Heart right ventricle (tissue), 16 donors: Measurements from ENCODE around the gene RNF41. TPM values are rescaled to one million over a fixed set of nuclear protein-coding genes. Genes with fewer than 3 reads are reported as not detected.
A peak's percentile ranks its signal among the peaks of the same experiment; 100 is the strongest.

Experiments used
- ATAC-seq, 8 donors: fragments of 200-7000 bp; cut with Tn5 transposase; one replicate each; pipeline ENCODE4 v1.9.1; 2020; ENCODE audit warnings: mild to moderate bottlenecking in 8 of 8, moderate library complexity in 8 of 8, moderate number of reproducible peaks in 1 of 8
- DNase-seq, 2 donors: peaks; one replicate each; pipeline ENCODE4 v3.0.0-alpha.2; 2020
- H3K27ac ChIP-seq, 10 donors: fragments of 200-600 bp; sonication (generic) in 2 of 10; one replicate each; pipeline versions ENCODE4 v1.5.0 to v1.8.0; 2020 to 2022; ENCODE audit warnings: mild to moderate bottlenecking in 3 of 10
- H3K27me3 ChIP-seq, 7 donors: fragments of 200-600 bp; one replicate each; pipeline ENCODE4 v1.8.0; 2021 to 2022; ENCODE audit warnings: mild to moderate bottlenecking in 2 of 7
- H3K36me3 ChIP-seq, 9 donors: fragments of 200-600 bp; sonication (generic) in 1 of 9; one replicate each; pipeline versions ENCODE4 v1.5.0 to v1.8.0; 2020 to 2022; ENCODE audit warnings: mild to moderate bottlenecking in 2 of 9
- H3K4me1 ChIP-seq, 9 donors: fragments of 200-600 bp; sonication (generic) in 1 of 9; one replicate each; pipeline versions ENCODE4 v1.5.0 to v1.8.0; 2020 to 2022; ENCODE audit warnings: mild to moderate bottlenecking in 4 of 9
- H3K4me3 ChIP-seq, 10 donors: fragments of 200-600 bp; sonication (generic) in 2 of 10; one replicate each; pipeline versions ENCODE4 v1.5.0 to v1.8.0; 2020 to 2022; ENCODE audit warnings: mild to moderate bottlenecking in 7 of 10, moderate library complexity in 2 of 10
- H3K9me3 ChIP-seq, 11 donors: fragments of 200-600 bp in 10 of 11; sonication (generic) in 2 of 11; one replicate each; pipeline versions ENCODE4 v1.5.0 to v1.8.0; 2013 to 2022; ENCODE audit warnings: mild to moderate bottlenecking in 2 of 11, control low read depth in 1 of 11, moderate library complexity in 1 of 11
- WGBS, 2 donors: extraction: QIAGEN DNeasy Blood & Tissue Kit; methylation state at CpG; one replicate each; pipeline ENCODE4 v1.1.7; 2013; ENCODE audit warnings: inconsistent platforms in 1 of 2; 5-methylcytosine and 5-hydroxymethylcytosine counted together
- intact Hi-C, 10 donors: fragments of 100-400 bp; cut with DNase I; formaldehyde crosslinking; loops; one replicate each; pipeline versions ENCODE4 v1.11.1 to v1.14.2; 2022
- polyA plus RNA-seq, 2 donors: library from polyadenylated mRNA; stranded (reverse); fragments of 200-250 nt; gene quantifications; one replicate each; pipeline ENCODE4 v1.2.3, GENCODE V29; 2013
- total RNA-seq, 10 donors: library from RNA; stranded (reverse); fragmentation: NEBNext Ultra II Directional in 3 of 10; extraction: Animal tissue kit (Norgen Biotek cat#: 25700) in 3 of 10; gene quantifications; one replicate each; pipeline versions ENCODE4 v1.2.1 to v1.2.4, GENCODE V29; 2021 to 2023
- TF ChIP-seq, protein P1 (sequence below), 9 donors: fragments of 200-600 bp; sonication (generic) in 2 of 9; IDR thresholded peaks; one replicate each; pipeline versions ENCODE4 v1.5.0 to v1.8.0; 2021 to 2022; ENCODE audit warnings: antibody characterized with exemption in 9 of 9, mild to moderate bottlenecking in 5 of 9, moderate library complexity in 1 of 9
- donor health status: Arrhythmogenic right ventricular cardiomyopathy.
- donor health status: ischemic (EF 13 %, LVEDD 7.1; RV severe dilation, severe dysfunction).
- donor health status: healthy with polysubstance abuse.
- donor health status: DM: no; HTN: yes; CAD: no.
- donor health status: DM: no; HTN: no; CAD: no.
- donor health status: ischemic (EF 25% LVEDD 6.9; RV normal size, moderate dysfunction).
- donor health status: ischemic (EF 25% LVEDD 5.7; RV mildly dilated, moderate dysfunction).
- donor health status: healthy.
- donor health status: DM: yes; HTN: yes; CAD: no.
- donor health status: Ischemic cardiomyopathy.
- donor health status: ischemic (EF 35%, LVEDD 5.7; RV mildly dilated, moderate dysfunction).
- donor health status: nonischemic (EF 11% LVEDD 7.7; RV severe dilation, severe dysfunction).
- donor health status: DM: yes; HTN: yes; CAD: no.
- donor health status: PGD.
- donor health status: ischemic (EF 29% LVEDD 5.4; RV normal size, mild dysfunction).
- donor health status: nonischemic (EF 23%, LVEDD 6.1; RV moderate dilation, normal function).

The RNF41 gene
- total and polyA plus RNA-seq, 12 donors: 7.0 to 66.3 (median 46.2) TPM

DNA sequence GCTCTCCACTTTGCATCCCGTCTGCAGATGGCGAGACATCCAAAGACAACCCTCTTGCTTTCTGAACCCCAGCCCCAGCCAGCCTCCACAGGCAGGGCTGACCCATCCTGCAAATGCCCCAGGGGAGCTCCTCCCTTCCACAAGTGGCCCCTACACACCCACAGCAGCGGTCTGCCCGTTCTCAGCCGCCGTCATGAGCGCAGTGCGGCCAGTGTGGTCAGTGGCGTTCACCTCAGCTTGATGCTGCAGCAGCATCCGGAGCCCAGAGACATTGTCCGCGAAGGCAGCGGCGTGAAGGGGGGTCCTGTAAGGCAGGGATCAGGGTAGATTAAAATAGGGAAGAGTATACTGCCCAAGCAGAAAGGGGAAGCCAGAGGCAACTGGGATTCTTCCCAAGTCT, 22.8 kb upstream of the RNF41 start:
- no peaks in the 10 kb centered on the region for H3K27me3 ChIP-seq
- TF ChIP-seq, protein P1, sequence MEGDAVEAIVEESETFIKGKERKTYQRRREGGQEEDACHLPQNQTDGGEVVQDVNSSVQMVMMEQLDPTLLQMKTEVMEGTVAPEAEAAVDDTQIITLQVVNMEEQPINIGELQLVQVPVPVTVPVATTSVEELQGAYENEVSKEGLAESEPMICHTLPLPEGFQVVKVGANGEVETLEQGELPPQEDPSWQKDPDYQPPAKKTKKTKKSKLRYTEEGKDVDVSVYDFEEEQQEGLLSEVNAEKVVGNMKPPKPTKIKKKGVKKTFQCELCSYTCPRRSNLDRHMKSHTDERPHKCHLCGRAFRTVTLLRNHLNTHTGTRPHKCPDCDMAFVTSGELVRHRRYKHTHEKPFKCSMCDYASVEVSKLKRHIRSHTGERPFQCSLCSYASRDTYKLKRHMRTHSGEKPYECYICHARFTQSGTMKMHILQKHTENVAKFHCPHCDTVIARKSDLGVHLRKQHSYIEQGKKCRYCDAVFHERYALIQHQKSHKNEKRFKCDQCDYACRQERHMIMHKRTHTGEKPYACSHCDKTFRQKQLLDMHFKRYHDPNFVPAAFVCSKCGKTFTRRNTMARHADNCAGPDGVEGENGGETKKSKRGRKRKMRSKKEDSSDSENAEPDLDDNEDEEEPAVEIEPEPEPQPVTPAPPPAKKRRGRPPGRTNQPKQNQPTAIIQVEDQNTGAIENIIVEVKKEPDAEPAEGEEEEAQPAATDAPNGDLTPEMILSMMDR (IDR thresholded peaks at IDR 0.05): no peak
- H3K9me3 ChIP-seq: no peaks in the 10 kb centered on the region
- DNase-seq (no peak), ATAC-seq (peak in 1 of 8 donors; percentile 15)
- H3K36me3 ChIP-seq: peaks cover 0 to 100% (median 87%) of the 10 kb centered on the region in 9 donors
- H3K4me3 ChIP-seq: no peak overlapping the region
- intact Hi-C loops: no loop called here
- WGBS, 2 donors: 87 to 89% methylated on average over 14 of the region's 14 CpGs
- peak overlapping the region in 1 of 10 donors; percentile 13 for H3K27ac ChIP-seq
- peaks cover 0 to 15% (median 9%) of the 10 kb centered on the region in 9 donors for H3K4me1 ChIP-seq

DNA sequence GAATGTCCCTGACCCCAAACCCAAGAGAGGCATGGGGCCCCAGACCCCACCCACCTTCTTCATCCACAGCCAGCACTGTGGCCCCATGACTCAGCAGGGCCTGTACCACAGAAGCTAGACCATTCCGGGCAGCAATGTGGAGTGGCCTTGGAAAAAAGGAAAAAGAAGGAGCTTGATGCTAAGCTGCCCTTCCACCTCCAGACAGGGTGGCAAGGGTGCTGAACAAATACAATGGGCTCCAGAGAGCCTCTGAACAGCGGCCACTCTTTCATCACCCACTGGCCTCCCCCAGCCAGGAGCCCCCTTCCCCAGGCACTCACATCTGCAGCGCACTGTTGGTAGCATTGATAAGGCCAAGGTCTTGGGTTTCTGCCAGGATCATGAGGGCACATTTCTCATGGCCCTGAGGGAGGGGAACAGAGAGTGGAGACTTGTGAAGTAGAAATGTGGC, 22.0 kb upstream of the RNF41 start:
- no peaks in the 10 kb centered on the region for H3K27me3 ChIP-seq
- peaks cover 0 to 100% (median 83%) of the 10 kb centered on the region in 9 donors for H3K36me3 ChIP-seq
- intact Hi-C loops: no loop called here
- peaks cover 0 to 15% (median 9%) of the 10 kb centered on the region in 9 donors for H3K4me1 ChIP-seq
- TF ChIP-seq, protein P1 (IDR thresholded peaks at IDR 0.05): no peak
- DNase-seq (no peak), ATAC-seq (peak in 7 of 8 donors; percentile 15 to 63 (median 40))
- WGBS, 2 donors: 51 to 54% methylated on average over 3 of the region's 3 CpGs
- H3K9me3 ChIP-seq: no peaks in the 10 kb centered on the region
- no peak overlapping the region for H3K4me3 ChIP-seq
- H3K27ac ChIP-seq: peak overlapping the region in 2 of 10 donors; percentile 13 to 28

DNA sequence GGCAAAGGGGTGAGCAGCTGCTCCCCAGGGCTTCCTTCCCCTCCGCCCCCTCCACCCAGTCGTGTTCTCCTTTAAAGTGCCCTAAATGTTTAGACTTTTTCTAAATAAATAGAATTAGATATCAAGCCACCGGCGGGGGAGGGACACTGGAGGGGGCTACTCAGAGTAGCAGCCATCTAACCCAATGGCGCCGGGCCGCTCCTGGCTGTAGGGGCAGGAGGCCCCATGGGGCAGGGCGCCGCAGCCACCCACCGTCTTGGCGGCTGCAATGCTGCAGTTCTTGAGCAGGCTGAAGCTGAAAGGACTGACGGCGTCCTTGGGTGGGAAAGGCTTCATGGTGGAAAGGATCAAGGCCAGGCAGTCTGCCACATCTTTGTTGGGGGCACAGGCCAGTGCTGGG, 21.3 kb upstream of the RNF41 start:
- no peak overlapping the region for H3K27ac ChIP-seq
- intact Hi-C loops: no loop called here
- H3K4me3 ChIP-seq: no peak overlapping the region
- peaks cover 0 to 15% (median 9%) of the 10 kb centered on the region in 9 donors for H3K4me1 ChIP-seq
- H3K27me3 ChIP-seq: no peaks in the 10 kb centered on the region
- WGBS, 2 donors: 90 to 94% methylated on average over 13 of the region's 13 CpGs
- TF ChIP-seq, protein P1 (IDR thresholded peaks at IDR 0.05): no peak
- no peak for DNase-seq
- H3K36me3 ChIP-seq: peaks cover 0 to 98% (median 75%) of the 10 kb centered on the region in 9 donors
- no peak for ATAC-seq
- no peaks in the 10 kb centered on the region for H3K9me3 ChIP-seq

DNA sequence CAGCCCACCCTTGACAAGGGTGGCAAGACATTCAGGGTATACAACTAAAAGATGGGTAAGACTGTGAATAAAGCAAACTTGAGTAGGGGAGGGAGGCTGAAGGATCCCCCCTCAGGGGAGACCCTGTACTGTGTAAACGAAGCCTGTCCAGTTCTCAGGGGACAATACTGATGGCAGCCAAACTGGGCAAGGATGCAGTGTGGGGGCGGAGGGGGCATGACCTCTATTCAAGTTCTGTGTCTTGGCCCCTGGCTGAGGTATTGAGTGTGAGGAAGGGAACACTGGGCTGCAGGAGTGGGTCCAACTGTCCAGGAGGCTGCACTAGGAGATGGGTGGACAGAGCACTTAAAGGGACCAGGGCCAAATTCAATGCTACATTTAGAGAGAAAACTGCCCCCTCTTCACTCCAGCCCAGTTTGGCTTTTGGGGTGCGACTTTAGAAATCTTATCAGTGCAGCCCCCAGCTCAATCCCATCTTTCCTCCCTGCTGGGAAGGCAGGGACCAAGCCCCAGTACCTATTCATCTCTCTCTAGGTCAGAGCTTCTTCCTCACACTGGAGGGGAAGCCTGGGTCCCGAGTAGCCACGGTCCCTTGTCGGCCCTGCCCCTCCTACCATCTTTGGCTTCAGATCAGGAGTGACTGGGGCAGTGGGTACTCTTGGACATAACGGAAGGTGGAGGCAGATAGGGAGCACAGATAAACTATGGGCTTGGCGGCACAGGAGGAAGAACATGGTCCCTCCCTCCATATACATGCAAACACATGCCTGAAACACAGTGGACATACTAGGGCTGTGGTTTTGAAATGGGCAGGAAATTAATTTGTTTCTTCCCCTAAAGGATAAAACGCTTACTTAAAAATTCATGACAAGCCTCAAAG, 19.9 kb upstream of the RNF41 start:
- ATAC-seq (no peak), DNase-seq (no peak)
- Histone ChIP-seq H3K4me1 (peaks cover 0 to 15% (median 9%) of the 10 kb centered on the region in 9 donors), H3K9me3 (no peaks in the 10 kb centered on the region), H3K4me3 (no peak overlapping the region), H3K27me3 (no peaks in the 10 kb centered on the region), H3K36me3 (peaks cover 0 to 96% (median 62%) of the 10 kb centered on the region in 9 donors), H3K27ac (no peak overlapping the region)
- TF ChIP-seq, protein P1 (IDR thresholded peaks at IDR 0.05): no peak
- intact Hi-C loops: no loop called here
- WGBS, 2 donors: 75 to 83% methylated on average over 9 of the region's 9 CpGs
